ENCODE data around the gene ZNF524.

GRCh38 chr19:55650602-55651230 is 50.6 kb downstream of the ZNF524 start:
- TF ChIP-seq EZH2 (IDR thresholded peaks at IDR 0.05; ENCODE audit: insufficient read depth, poor library complexity, severe bottlenecking) (no peak), EZH2phosphoT487 (IDR thresholded peaks at IDR 0.05; ENCODE audit: insufficient read depth, low read depth) (no peak)

Data from GM23248 (cell line).